NCI-H128 (cell line): ENCODE data around the gene FER1L5.
A peak's percentile ranks its signal among the peaks of the same experiment; 100 is the strongest.
"Not testable (repeated sequence)": the region's sequence is repeated elsewhere in the genome, so short reads cannot be mapped to it uniquely, and the experiment has no call there.

Experiments
- DNase-seq: peaks from one replicate; lab custom pipeline; 2025; ENCODE audit not compliant: unreplicated experiment; lab: John Stamatoyannopoulos, UW

Gene FER1L5

DNA sequence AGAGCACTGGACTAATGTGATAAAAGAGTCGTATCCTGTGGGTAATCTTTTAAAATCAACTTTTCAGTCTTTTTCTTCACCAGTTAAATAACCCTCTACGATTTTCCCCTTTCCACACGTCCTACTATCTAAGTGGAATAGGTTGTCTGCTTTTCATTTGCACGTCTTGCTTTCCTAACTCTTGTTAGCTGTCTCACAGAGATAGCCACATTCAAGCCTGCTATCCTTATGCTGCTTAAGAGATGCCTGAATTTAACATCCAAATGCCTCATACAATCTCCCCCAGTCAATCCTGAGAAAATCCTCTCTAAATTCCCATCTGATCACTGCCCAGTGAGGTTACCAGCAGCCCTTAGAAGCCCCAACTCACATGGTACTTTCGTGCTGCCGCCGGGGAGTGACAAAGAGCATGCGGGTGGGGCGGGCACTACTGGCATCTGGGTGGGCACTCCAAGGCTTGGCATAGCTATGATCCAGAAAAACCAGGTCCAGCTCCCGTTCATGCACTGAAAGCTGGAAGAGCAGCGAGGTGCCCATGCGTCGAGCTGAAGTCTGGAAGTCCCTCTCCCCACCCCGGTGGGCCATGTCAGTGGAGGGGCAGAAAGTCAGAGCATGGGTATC, 5.9 kb upstream of the FER1L5 start:
- no peak for DNase-seq

DNA sequence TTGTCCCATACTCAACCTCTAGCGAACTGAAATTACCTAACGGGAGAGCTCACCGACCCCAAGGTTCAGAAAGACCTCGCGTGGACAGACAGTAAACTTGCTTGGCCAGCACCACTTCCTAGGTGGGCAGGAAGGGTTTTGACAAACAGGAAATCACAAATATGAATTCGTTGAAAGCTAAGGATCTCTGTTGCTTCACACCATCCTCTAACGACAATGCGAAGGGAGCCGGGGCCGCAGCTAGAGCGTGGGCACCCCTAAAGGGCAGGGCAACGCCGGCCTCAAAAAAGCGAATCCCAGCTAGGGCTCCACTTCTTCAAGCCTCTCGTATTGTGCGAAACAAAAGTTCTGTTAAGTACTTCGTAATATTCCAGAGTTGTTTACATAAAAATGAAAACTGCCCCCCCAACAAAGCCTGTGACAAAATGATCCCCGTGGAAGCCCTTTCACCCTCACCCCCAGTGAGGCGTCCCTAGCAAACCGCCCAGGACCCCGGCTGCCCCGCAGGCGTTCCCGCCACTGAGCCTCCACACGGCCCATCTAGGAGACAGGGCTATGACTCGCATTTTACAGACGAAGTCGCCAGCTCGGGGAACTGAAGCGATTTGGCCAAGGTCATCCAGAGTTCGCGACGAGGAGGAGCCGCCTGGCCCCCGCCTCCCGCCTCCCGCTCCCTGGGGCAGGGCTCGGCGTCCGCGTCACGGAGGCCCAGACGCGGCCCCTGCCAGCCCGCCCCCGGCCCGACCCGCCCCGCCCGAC, 5.0 kb upstream of the FER1L5 start:
- DNase-seq = no peak

DNA sequence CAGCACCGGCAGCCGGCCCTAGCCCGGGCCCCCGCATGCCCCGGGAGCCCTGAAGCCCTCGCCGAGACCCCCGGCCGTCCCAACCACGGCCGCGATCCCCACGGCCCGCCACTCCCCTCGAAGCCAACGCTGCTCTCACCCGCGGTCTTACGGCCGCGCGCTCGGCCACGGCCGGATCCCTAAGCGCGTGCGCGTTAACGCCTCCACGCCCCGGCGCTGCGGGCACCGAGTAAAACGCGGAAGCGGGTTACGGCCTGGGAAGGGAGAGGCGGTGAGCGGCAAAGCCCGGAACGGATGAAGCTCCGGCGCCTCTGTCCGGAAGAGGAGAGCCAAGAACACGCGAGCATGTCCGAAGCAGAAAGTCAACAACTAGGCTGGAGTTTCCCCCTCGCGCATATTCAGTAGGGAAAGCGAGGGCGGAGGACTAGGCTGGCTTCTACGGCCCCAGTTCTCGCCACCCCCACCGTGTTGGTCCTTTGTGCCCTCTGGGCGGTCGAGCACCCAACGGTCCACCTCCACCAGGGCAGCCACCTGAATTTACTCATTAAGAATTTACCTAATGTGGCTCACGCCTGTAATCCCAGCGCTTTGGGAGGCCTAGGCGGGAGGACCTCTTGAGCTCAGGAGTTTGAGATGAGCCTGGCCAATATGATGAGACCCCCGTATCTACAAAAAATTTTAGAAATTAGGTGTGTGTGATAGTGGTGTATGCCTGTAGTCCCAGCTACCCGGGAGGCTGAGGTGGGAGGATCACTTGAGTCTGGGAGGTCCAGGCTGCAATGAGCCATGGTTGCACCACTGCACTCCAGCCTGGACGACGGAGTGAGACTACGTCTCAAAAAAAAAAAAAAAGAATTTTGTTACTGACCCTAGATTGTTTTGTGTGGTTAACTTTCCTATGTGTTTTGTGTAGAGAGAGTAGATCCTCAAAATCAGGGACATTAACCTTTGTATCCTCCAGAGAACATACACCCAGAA, 4.1 kb upstream of the FER1L5 start, which contains the start of gene KANSL3:
Gene KANSL3 (minus strand): TSS at position 169 of the 978 bp plus-strand sequence. CDS start 1,177 bp downstream, outside the sequence.
- peak; percentile 92 for DNase-seq

DNA sequence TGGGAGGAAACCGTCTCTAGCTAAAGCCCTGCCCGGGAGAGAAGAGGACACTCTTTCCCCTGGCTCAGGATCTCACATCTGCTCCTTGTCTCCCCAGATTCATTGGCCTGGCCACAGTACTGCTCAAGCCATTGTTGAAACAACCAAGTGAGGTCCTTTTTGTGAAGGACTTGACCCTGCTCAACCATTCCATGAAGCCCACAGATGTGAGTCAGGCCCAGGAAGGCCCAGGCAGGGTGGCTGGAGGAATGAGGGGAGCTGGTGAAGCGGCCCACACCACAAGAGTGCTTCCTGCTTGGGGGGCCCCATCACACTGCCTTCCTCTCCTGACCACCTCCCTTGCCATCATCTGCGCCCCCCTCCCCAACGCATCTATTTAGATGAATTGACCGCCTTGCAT, 5.1 kb downstream of the FER1L5 start:
- DNase-seq = no peak

DNA sequence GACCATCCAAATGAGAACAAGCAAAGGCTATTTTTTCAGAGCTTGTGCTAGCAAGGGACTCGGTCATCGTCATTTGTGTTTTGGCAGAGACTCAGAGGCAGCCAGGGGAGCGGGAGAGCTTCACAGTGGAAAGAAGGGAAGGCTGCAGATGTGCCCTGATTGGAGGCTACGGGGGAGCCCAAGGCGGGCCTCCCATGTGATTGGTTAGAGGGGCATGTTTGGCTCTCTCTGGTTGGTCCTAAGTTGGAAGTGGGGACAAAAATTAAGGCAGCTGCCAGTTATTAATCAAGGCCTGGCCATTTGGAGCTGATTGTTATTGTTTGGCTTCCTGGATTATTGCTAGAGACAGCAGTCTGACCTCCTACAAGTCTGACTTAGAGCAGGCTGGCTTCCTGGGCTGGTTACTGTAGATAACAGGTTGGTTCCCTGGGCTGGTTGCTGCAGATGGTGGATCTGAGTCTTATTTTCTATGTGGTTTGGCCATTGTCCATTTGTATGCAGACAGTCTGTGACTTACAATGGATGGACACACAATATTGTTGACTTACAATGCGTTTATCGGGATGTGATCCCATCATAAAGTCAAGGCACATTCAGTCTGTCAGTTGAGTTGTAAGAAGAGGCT, 5.9 kb downstream of the FER1L5 start:
- DNase-seq = no peak

DNA sequence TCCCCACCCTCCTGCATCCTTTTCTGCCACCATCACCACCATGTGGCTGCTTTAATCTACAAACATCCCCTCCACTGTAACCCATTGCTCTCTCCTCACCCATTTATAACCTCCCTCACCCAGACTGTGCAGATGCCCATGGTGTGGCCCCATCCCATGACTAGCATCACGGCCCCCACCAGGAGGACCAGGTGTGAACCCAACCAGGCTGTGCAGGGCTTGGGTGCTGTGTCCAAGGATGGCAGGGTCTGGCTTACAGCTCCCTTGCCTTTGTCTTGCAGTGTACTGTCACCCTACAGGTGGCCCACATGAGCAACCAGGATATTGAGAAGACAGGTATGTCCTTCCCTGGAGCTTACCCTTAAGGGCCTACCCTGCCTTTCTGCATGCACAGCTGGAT, 6.8 kb downstream of the FER1L5 start:
- no peak for DNase-seq

DNA sequence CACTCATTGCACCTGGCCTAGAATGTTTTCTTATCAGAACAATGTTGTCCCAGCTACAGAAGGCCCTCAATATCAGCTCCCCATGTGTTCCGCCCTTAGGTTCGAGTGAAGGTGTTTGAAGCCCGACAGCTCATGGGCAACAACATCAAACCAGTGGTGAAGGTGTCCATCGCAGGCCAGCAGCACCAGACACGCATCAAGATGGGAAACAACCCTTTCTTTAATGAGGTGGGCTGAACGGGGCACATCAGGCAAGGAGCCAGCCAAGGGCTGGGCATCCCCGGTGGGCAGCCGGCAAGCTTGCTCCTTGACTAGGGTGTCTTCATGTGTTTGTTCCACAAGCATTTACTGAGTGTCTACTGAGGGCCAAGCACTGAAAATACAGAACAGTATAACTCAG, 9.2 kb downstream of the FER1L5 start:
- DNase-seq = no peak

DNA sequence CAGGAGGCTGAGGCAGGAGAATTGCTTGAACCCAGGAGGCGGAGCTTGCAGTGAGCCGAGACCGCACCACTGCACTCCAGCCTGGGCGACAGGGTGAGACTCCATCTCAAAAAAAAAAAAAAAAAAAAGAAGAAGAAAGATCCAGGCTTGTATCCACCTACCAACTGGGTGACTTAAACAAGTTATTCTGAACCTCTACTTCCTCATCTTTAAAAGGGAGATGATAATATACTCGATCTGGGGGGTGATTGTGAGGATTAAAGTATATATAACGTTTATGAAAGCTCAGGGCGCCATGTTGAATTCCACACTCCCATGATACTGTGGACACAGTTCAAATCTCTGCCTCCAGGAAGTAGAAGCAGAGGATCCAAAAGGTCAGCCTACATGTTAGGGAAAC, 12.2 kb downstream of the FER1L5 start:
- not testable (repeated sequence) for DNase-seq

DNA sequence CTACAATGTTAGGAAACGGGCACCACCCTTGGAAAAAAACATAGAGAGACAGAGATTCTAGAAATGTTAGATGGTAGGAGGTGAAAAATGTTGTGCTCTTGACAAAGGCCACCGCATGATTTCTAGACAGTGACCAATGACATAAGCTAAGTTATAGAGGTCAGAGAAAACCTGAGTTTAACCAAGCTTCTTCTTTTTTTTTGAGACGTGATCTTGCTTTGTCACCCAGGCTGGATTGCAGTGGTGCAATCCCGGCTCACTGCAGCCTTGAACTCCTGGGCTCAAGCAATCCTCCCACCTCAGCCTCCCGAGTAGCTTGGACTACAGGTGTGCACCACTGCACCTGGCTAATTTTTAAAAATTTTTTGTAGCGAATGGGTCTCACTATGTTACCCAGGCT, 13.0 kb downstream of the FER1L5 start:
- no peak for DNase-seq

DNA sequence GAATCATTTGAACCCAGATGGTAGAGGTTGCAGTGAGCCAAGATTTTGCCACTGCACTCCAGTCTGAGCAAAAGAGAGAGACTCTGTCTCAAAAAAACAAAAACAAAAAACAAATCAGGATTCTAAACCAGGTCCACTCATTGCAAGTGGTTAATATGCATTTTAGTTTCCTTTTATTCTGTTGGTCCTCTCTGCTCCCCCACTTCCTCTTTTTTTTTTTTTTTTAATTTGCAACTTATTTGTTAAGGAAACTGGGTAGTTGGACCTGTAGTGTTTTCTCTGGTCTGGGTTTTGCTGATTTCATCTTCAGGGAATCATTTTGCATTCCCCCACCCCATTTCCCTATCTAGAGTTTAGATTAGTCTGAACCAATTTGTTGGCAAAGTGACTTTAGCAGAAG, 14.0 kb downstream of the FER1L5 start:
- no peak for DNase-seq

DNA sequence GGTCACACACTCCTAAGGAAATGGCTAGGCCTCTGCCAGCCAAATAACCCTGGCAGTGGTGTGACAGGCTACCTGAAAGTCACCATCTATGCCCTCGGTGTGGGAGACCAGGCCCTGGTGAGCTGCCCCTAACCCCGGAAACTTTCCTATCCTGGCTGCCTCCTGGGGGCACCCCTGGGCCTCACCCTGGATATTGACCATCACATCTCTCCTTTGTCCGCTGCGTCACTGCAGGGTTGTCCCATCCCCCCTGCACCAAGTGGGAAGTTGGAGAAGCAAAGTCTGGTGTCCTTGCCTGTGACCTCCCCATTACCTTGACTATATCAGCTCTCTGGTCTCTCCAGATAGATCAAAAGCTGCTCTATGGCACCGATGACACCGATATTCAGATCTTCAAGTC, 18.8 kb downstream of the FER1L5 start:
- DNase-seq = no peak

DNA sequence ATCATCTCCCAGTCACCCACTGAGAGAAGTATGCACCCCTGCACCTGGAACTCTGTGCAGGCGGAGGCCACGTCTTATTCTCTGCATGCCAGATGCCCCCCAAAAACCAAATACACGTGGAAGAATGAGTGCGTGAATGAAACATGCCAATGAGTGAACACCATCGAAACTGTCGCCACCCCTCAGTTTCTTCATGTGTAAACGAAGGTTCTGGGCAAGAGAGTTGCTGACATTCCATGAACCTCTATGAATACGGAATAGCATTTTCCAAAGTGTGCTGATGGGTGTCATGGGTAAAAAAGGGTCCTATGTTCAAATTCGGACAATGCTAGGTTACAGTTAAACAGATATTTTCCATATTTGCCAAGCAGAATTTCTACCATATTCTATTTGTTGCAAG, 19.8 kb downstream of the FER1L5 start:
- no peak for DNase-seq

DNA sequence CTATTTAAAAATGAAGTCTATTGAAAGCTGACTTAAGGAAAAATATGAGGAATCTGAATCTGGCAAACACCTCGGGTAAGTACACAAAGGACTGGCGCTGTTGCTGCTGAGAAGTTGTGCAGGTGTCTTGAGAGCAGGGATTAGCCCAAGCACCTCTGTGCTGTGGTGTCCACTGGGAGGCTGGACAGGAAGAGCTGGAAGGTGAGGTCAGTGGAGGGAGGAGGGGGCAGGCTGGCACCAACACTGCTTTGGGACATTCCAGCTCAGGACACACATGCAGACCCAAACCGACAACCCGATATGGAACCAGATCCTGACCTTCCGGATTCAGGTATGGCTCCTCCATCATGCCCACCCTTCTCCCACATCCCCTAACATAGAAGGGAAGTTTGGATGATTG, 20.6 kb downstream of the FER1L5 start:
- DNase-seq = no peak

DNA sequence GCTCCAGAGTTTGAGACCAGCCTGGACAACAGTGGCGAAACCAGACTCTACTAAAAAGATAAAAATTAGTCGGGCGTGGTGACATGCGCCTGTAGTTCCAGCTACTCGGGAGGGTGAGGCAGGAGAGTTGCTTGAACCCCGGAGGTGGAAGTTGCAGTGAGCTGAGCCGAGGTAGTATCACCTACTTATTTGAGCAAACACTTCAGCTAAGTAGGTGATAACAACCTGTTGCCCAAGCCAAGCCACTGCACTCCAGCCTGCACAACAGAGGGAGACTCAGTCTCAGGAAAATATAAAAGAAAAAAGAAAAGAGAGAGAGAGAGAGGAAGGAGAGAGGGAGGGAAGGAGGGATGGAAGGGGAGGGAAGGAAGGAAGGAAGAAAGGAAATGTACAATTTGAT, 21.3 kb downstream of the FER1L5 start:
- DNase-seq = no peak

DNA sequence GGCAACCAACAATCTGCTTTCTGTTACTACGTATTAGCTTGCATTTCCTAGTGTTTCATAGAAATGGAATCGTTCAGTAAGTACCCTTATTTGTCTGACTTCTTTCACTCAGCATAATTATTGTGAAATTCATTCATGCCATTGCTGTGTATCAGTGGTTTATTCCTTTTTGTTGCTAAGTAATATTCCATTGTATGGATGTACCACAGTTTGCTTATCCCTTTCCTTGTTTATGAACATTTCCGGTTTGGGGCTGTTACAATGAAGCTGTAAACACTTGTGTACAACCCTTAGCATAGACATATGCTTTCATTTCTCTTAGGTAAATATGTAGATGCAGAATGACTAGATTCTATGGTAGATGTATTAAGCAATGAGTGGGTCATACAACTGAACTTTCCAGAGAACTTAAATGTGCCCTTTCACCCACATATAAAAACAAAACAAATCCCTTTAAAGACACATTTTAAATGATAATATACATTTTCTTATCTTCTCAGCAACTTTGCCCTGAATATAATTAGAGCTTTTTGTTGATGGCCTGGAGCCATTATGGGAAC, 21.9 kb downstream of the FER1L5 start:
- DNase-seq = no peak

DNA sequence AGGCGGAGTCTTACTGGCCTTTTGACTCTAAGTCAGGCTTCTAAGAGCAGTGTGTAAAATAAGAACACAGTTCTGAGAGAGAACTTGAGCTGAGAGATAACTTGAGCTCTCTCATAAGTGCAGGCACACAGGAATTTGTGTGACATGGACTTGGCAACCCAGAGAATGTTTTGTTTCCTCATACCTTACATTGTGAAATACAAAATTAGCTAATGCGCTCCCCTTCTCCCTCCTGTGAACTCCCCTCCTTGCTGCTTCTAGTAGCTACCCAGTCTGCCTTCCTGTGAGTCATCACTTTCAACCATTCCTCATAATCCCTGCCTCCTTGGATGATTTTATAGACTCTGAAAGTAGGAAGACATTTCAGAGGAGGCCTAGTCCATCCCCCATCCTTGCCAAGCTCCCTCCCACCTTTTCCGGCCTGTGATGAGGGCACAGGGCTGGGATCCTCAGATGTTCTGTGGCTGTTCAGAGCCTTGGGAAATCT, 22.6 kb downstream of the FER1L5 start:
- DNase-seq = no peak

DNA sequence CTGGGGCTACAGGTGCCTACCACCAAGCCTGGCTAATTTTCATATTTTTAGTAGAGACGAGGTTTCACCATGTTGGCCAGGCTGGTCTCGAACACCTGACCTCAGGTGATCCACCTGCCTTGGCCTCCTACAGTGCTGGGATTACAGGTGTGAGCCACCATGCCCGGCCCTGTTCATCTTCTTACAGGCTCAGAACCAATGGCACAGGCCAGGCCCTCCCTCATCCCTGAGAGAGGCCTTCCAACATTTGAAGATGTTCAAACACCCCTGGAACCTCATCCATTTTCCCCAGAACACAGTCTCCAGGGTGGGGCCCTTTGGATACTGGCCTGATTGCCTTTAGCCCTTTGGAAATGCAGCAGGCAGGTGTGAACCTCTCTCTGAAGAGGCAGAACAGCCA, 23.2 kb downstream of the FER1L5 start:
- not testable (repeated sequence) for DNase-seq

DNA sequence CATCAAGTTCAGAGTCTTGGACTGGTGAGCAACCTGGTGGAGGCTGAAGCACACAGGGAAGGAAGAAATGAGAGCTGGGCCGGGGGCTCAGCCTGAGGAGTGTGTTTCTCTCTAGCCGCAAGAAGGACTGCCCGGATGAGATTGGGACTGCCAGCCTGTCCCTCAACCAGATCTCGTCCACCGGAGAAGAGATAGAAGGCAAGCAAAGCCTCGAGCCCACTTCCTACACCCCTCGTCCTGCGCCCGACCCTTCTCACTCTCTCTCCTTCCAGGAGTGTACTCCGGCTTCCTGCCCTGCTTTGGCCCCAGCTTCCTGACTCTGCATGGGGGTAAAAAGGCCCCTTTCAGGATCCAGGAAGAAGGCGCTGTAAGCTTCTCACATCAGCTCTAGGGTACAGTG, 26.2 kb downstream of the FER1L5 start:
- no peak for DNase-seq

DNA sequence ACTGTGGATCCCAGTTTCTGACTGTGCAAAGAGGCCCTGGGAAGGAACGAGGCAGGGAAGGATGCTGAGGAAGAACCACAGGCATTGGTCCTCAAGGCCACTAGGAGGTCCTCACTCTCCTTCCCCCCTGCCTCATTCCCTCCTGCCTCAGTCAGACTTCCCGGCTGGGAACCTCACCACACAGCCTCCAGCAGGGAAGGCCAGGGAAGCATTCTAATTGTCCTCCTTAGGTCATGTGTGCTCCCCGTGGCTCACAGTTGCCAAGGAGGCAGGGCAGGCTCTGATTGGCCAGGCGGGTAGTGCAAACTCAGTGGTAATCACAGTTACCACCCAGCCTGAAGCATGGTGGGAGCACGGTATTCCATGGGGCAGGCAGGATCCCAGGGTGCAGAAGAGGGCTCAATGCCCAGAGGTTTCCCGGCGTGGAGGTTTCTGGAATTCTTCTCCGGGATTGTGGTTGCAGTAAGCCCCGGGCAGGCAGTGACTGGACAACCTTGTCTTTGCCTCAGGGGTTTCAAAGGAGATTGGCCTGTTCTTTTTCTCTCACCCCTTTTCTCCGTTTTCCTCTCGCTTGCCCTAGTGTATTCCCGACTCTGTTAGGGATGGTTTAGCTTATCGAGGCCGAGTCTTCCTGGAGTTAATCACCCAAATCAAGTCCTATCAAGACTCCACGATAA, 27.1 kb downstream of the FER1L5 start:
- DNase-seq = no peak

DNA sequence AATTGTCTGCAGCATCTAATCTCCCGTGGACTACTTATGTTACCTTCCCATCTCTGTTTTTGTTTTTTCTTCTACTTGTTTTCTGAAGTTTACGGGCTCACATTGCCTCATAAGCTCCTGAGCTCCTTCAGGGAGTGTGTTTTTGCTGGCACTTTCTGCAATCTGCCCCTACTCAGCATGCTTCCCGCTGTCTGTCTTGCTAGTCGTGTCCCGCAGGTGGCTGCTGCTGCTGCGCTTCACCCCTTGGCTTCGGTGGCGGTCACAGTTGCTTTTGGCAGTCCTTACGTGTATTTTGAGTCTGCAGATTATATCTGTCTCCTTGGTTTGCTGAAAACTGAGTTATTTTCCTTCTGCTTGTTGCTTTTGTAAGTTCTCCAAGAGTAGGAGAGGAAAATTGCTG, 37.3 kb downstream of the FER1L5 start:
- DNase-seq = no peak
